GM18858 (cell line): Measurements from ENCODE around the gene SYNE3.

Experiments
- ATAC-seq: cut with Tn5 transposase; IDR thresholded peaks from one replicate; pipeline ENCODE4 v1.9.1; 2021; ENCODE audit not compliant: unreplicated experiment

Gene SYNE3

DNA sequence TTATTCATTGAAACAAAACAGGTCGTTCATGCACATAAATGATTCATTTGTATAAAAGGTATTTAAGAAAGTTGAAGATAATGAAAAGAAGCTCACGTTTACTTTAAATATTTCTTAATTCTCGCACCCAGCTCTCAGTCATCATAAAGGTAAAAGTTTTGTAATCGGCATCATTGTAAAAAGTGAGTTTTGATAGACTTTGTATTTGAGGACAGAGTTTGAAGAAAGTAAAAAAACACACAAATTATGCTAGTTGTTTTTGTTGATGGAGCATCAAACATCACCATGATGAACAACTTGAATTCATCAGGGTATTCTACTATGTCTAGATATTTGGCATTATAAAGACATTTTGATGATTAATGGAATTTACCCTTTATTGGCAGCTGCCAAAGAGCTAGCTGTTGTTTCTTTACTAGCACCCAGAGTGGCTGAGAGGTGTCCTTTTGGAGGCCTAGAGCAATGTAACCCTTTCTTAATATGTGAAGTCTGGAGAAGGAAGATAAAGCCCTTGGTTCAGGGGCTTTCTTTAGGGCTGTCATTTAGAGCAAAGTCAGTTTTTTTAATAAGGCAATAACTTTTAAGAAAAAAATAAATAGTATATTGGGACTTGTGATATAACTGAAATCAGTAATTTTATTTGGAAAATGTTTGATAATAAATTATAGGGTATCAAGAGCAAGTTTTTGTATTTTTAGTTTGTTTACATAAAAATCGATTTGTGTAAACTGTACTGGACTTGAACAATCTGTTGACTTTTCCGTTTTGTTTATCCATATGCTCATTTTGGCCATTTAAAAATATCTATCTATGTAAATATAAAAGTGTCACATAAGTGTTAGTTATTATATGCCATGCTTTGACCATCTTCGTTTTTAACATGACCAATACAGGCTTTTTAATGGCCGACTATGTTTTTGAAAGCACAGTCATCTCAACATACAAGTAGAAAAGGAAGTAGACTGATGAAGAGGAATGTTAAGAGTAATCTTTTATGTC lies 25.8 kb upstream of the SYNE3 start:
- no peak for ATAC-seq

DNA sequence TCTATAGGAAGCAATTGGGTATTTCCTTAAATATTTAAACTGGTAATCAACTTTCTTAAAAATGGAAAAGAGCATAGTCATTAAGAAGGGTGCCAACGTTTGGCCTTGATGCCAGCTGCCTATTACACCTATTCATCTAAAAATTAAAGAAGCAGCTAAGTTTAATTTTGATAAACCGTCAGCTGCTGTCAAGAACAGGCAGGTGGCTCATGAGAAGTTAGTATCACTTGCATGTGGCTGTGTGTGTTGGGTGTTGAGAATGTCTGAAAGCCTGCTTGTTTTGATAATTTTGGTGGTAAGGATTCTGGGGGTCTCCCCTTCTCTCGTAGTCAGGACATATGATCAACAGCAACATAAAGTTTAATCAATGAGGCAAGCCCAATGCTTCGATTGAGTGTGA lies 24.9 kb upstream of the SYNE3 start:
- no peak for ATAC-seq

DNA sequence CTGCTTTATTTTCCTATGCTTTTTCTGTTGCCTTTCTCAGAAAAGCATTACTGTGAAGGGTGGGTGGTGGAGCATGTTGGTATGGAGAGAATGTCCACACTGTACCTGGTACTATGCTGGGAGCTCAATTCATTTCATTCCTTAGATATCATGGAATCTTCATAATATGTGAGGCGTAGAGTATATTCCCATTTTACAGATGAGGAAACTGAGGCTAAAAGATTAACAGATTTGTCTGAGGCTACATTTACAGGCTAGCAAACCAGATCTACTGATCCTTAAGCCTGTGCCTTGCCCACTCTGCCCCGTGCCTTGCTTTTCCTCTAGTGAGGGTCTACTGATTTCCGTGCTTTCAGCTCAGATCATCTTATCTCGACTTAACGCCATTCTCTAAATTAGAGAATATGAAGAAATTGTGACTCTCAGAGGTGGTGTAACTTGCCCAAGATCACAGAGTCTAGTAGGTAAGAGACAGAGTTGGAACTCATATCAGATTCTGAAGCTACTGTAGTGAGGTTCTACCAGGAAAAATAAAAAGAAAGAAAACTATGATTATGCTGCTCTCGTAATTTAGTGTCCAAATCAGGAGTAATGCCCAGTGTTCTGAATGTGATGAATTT lies 23.9 kb upstream of the SYNE3 start:
- ATAC-seq, result no peak

DNA sequence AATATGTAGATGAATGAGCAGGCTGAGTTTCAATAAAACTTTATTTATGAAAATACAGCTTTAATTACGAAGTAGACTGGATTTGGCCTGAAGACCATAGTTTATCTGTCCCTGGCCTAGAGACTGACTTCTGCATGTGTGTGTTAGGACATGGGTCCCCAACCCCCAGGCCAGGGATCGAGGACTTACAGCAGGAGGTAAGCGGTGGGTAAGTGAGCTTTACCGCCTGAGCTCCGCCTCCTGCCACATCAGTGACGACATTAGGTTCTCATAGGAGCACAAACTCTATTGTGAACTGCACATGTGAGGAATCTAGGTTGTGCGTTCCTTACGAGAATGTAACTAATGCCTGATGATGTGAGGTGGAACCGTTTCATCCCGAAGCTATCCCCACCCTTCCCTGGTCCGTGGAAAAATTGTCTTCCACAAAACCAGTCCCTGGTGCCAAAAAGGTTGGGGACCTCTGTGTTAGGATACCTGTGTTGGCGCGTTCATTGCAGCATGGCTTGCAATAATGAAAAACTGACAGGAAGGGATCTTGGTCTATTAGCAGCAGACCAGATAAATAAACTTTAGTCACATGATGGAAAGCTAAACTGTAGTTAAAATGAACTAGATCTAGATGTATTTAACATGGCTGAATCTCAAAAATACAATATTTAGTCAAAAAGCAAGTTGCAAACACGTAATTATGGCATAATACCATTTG lies 22.5 kb upstream of the SYNE3 start:
- ATAC-seq, result no peak

DNA sequence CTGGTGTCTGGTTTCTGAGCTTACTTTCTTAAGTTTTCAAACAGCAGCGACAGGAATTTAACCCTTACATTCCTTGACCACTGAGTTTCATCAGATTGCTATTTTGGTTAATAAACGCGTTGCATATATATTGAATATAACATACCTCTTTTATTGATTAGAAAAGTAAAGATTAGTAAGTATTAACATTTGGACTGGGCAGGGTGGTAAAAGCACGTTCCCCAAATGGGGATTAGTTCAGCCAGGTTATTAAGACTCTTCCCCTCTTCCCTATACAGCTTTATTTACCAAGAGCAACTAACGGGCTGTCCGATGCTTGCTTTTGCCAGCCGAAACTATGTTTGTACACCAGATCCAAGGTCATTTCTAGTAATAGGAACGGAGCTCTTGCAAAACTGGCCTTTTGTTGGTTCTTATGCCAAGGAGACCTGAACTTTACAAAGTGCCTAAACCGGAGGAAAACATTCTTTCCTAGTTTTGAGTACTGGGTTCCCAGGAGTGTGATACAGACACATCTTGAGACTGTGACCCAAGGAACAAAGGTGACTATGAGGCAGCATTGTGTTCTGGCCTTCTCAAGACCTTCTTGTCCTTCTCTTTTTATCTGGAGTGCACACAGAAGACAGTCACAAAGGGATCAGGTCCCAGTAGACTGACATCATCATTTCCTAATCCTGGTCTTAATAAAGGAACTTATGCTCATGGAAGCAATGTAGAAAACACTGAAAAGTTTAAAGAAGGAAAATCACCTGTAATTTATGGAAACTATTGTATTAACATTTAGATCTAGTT lies 21.0 kb upstream of the SYNE3 start:
- no peak for ATAC-seq

DNA sequence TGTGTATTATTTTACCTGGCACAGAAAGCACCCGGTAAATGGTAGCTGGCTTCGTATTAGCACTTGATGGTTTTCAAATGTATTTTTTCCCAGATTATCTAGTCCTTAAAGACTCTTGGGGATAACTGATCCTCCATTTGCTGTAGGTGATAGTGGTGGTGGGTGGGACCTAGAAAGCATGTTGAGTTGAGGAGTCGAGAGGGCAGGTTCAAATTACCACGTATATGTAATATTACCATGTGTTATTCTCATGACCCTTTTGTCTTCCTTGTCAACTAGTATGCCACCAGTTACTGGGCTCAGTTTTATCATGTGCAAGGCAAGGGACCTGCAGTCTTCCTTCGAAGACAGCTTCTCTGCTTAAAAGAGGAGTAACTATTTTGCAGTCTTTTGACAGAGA lies 20.2 kb upstream of the SYNE3 start:
- no peak for ATAC-seq

DNA sequence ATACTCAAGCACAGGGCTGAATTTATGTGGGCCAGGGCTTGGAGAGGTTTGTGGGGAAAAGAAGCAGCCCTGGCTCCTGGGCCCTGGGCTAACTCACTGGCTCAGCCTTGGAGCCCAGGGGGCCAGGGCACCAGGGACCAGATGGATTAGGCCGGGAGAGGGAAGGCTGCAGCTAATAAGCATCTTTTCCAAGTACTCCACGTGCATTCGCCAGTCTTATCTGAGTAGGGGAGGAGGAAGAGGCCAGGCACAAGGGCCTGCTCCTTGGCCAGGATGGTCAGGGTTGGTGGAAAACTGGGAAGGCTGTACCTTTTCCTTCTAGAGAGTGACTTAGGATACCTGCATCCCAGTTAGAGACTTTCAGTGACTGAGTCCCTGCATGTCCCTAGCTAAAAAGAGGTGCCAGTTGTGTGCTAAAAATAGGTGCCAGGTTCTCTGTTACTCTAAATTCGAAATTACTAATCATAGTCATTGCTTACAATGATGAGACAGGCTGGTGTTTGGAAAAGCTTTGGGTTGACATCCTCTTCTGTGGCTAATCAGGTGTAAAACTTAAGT lies 19.7 kb upstream of the SYNE3 start:
- no peak for ATAC-seq

DNA sequence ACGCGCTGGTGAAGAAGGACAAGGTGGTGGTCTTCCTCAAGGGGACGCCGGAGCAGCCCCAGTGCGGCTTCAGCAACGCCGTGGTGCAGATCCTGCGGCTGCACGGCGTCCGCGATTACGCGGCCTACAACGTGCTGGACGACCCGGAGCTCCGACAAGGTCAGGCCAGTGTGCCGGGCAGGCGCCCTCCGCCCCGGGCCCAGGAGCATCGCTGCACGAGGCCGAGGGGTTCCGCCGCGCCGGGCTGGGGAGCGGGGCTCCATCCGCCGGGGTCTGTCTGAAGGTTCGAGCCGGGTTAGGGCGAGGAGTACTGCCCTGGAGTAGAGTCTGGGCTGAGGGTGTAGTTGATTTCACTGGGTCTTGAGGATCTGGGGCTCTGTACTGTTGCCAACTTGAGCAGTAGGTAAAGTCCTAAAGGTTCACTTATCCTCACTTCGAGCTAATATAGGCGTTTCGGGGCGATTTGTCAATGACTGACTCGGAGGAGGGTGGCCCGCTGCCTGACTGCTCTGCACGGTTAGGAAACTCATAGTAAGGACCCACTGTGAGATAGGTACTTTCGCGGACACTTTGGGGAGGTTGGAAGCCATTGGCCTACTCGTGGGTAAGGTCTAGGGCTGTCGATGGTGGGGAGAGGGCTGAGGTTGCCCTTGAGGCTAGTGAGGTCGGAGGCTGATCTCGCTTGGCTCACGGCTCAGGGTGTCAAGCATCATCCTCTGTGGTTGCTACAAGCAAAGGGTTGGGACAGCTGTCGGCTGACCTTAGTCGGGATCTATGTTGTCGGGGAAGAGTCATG lies 19.0 kb upstream of the SYNE3 start:
- ATAC-seq, result no peak

DNA sequence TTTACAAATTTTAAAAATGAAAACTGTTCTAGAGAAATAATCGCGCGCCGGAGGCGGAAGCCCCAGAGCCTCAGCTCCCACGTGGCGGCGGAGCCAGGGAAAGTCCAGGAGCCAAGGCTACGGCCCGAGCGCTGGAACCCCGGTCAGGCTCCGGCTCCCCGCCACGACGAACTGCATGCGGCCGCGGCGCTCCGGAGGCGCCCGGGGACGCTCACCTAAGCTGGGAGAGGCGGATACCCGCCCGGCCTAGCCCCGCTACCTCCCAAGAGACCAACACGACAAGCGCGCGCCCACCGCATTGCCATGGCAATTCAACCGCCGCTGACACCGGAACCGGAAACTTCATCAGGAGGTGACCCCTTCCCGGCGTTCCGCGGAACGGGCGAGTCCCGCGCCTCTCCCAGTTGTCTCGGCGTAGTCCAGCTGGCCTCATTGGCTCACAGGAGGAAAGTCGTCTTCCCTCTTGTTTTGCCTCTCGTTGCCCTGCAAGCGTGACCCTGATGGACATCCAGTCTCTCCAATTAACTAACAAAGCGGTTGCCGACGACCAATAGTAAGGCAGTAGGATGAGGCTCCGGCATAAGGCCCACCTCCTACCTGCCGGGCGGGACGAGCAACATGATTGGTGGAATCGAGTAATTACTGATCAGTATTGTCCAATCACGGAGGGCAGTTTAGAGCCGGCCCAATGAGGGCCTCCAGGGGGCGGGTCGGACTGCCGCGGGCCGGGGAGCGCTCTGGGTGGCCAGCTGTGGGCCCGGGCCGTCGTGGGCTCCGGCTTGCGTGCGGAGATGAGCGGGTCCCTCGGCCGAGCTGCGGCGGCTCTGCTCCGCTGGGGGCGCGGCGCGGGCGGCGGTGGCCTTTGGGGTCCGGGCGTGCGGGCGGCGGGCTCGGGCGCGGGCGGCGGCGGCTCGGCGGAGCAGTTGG lies 18.1 kb upstream of the SYNE3 start, which contains the start of gene GLRX5:
Gene GLRX5, plus strand, starts transcription at position 752 of the 927 bp plus-strand sequence. Its CDS starts 40 bp downstream, at position 792.
- peak; percentile 90 for ATAC-seq

DNA sequence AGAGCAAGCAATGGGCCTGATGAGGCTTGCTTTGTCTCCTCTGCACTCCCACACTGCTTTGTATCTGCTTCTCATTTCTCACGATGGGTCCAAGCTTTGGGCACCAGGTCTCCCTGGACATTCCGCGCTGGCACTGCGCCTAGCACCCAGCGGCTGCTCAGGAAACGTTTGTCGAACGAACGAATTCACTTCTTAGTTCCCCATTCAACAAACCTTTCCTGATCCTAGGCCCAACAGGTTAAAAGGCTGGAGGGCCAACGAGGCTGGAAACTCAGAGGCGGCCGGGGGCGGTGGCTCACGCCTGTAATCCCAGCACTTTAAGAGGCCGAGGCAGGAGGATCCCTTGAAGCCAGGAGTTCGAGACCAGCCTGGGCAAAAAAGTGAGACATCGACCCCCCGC lies 17.4 kb upstream of the SYNE3 start:
- no peak for ATAC-seq

DNA sequence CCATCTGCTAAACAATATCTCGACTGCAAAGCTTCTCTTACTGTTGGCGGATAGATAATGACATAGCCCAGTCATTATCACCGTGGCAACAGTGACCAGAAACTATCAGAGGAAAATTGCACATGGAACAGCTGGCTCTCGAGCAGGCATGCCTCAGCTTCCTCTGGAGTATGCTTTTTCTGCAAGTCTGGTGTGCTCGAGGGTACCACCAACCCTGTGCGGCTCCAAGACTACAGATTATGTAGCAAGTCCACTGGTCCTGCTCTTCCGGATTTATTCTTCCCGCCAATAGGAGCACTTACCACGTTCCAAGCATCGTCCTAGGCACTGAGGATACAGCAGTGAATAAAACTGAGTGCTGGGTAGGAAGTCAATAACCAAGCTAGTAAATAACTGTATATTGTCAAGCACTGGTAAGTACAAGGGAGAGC lies 17.0 kb upstream of the SYNE3 start:
- no peak for ATAC-seq

DNA sequence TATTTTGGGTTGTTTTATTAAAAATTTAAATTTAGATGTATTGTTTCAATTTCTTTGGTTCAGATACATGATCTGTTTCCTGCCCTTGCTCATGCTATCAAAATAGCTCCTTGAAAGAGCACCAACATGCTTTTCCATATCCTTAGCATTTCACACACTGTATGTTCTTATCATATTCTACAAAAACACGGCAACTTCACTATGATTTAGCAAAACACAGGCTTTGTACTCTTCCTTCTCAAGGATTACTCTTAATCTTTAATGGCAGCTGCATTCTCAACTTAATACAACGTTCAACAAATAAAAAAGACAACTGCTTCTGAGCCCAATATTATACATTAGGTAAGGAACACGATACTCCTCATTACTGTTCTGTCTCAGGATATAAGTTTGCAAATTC lies 15.5 kb upstream of the SYNE3 start:
- ATAC-seq, result no peak

DNA sequence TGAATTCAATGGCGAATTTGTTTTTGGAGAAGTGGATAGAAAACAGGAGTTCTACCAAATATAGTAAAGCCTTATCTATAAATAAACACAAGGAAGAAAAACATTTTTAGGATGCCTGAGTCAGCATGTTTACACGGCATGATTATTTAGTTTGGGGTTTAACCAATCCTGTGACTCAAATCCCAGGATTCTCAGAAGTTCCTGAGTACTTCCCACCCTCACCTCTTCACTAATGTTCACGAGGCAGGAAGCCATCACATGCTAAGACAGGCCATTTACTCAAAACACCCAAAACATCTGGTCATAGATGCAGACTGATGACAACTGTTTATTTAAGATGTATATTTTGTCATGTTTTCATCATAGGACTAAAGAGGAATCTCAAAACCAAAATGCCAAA lies 15.0 kb upstream of the SYNE3 start:
- no peak for ATAC-seq

DNA sequence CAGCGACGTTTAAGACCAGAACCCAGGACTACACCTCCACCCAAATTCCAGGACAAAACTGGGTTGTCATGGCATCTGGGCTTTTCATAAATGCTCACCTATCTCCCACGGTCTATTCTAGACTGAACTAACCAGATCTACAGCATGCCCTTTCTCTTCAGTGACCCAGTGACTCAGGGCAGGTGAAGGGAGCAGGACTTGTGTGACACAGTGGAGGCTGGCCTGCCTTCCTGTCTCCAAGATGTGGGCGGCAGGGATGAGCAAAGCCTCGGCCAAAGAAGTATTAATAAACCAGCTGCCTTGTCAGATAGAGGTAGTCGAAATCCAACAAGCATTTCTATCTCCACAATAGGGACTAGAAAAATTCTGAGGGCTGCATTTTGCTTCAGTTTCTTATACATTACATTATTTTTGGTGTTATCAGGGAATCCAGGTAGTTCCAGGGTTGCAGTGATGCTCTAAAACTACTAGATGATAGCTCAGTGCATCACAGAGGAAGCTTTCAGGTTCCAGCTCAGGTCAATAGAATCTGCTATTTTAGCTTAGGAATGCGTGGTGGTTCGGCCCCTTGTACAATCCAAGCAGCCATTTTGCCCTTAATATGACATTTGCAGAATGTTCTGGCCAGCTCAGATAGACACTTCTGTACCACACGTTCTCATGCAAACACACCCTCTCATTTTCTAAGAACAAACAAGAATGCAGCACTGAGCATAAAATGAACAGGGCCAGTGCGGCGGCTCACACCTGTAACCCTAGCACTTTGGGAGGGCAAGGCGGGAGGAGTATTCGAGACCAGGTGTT lies 14.2 kb upstream of the SYNE3 start:
- no peak for ATAC-seq

DNA sequence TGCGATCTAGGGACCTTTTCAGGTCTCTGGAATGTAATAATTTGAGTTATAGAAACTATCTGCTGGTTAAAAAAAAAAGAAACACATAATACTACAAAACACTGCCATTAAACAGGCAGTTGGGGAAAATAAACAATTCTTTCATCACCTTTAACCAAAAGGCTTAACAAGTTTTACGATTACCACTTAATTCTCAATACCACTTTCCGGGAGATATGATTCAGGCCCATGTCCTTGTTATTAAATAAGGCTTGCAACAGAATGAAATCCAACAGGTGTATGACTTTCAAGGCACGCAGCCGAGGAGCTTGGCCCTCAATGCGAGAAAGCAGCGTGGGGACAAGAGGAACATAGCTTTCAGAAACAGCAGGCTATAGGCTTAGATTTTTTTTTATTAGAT lies 12.8 kb upstream of the SYNE3 start:
- ATAC-seq, result no peak

DNA sequence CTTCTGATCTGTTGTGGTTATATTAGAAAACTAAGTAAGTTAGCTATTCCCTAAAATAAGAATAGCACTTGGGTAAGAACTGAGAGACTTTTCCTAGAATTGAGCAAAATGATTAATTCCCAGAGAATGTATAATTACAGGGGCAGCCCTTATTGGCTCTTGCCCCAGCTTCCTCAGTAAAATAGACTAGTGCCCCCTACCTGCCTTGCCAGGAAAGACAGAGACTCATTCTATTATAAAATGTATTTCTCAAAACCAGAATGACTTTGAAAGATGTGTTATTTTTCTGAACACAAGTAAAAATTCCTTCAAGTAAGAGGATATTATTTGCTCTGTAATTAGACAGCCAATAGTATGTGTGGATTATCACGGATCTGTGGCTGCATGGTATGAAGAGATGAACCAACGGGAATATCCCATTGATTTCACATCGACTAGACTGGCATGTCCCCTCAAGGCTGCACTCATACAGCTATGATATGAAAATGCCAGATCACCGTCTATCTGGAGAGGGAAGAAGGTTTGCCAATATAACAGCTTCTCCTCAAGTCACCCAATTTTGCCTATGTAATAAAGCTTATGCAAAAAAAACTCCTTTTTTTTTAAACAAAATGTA lies 11.0 kb upstream of the SYNE3 start:
- no peak for ATAC-seq
